HG02885 (cell line): Measurements from ENCODE around the gene KIRREL3.

Experiments used
- ATAC-seq: cut with Tn5 transposase; IDR thresholded peaks from one replicate; pipeline ENCODE4 v1.9.1; 2021; ENCODE audit warnings: mild to moderate bottlenecking; ENCODE audit not compliant: unreplicated experiment, poor library complexity

KIRREL3 gene

DNA sequence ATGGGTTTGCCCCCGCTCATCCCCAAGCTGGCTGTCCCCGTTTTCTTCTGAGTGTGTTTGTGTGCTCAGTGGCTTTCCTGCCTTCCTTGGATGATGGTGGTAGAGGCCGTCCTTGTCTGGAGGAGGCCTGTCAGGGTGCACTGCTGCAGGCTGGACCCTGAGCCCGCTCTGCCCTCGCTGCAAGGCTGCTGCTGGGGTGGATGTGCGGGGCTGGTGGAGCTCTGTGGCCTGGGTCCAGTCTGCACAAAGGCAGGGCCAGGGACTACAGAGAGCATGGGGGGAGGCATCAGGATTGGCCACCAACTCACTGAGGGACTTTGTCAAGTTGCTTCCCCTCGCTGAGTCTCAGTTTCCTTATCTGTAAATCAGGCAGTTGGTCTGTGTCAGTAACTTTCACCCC lies 275.0 kb downstream of the KIRREL3 start:
- no peak for ATAC-seq

DNA sequence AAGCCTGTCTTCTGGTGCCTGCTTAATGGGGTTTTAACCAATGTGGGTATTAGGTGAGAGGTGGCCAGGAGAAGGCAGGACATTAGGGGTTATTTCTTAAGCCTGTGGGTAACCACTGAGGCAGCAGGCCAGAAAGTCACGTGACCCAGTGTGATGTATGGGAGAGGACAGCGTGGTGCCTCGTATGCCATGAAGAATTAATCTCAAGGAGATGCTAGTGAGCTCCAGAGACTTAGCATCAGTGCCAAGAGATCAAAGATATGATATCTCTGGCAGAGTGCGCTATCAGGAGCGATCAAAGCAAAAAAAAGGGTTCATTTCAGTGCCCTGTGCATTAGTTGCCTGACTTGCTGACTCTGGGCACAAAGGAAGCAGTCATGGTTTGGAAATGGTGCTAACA lies 275.5 kb downstream of the KIRREL3 start:
- ATAC-seq, result no peak

DNA sequence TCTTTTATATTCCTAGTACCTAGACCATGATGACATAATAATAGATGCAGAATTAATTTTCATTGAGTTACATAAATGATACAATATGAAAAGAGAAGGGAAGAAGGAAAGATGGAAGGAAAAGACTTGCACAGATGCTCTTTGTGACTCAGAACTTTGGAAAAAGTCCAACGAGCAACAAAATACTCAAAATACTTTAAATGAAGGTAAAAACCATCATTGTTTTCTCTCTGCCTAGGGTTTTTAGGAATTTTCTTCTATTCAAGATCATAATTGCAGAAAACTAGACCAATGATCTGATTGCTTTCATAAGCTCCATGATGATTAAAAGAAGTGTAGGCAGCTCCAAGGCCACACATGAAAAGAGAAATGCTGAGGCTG lies 276.9 kb downstream of the KIRREL3 start:
- no peak for ATAC-seq

DNA sequence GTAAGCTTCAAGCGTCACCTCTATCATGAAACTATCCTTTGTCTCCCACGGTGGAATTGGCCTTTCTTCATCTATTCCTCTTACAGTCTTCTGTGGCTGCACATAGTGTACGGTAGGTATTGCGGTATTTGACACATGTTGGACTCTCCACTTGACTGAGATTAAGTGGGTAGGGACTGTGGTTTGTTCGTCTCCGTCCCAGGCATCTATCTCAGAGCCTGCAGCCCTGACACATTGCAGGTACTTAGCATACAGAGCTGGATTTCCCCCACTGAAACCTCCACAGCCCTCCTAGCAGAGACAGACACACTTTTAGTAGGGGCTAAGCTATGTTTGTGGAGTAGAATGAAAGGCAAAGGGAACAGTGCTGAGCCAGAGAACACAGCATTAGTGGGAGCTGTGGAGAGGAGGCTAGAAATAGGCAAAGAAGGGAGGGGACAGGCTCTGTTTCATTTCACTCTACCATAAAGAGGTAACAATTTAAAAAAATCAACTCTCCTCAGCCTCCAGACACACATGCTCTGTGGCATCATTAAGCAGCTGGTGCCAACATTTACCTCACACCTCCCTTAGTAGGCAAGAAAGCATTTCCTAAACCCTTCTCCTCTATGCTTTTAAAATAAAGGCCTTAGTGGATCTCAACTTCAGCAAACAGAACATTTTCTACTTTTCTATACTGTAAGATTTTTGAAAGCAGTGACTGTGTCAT lies 277.5 kb downstream of the KIRREL3 start:
- no peak for ATAC-seq

DNA sequence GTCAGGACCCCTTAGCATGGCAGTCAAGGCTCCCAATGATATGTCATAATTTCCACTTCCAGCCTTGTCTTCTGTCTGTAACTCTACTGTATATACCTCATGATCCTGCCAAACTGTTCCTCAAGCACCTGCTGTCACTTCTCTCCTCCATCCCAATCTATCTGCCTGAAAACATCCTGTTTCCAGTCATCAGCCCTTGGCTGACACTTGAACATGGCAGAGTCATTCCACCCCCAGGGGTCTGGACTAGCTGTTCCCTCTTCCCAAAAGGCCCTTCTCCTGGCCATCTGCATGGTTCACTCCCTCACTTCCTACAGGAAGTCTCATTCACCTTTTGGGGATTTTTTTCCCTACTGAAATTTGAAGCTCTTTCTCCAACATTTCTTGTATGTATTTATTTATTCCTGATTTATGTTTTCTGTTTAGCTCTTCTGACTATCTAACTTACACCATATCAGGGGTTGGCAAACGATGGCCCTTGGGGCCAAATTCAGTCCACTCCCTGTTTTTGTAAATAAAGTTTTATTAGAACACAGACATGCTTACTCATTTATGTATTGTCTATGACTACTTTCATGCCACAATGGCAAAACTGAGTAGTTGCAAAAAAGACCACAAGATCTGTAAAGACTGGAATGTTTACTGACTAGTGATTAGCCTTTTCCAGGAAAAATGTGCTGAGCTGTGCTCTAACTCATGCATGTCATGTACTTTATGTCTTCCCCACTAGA lies 278.4 kb downstream of the KIRREL3 start:
- ATAC-seq, result no peak

DNA sequence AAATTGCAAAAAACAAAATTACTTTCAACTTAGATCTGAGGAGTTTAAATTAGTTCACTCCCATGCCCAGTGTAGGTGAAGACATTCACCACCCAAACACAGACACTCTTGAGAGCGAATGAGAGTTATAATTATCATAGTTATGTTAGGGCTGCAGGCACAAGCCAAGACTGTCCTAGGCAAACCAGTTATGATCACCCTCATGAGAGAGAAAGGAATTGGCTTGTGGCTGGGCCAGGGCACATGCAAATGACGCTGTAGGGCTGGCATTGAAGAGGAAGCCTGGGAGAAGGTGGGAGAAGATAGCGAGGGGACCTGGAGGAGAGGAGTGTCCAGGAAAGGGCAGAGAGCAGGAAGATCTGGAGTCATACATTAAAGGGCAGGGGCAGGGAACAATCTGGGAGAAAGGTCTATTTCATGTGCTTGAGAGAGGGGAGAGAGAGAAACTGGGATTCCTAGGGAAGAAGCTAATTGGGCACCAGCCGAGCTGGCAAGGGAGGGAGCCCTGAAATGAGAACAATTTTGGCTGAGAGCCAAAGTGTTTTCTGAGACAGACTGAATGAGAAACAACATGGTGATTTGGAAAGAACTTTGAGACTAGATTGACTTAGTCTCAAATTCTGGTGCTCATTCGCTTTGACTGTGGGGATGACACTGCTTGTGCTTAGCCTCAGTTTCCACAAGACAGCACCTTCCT lies 279.9 kb downstream of the KIRREL3 start:
- ATAC-seq, result no peak

DNA sequence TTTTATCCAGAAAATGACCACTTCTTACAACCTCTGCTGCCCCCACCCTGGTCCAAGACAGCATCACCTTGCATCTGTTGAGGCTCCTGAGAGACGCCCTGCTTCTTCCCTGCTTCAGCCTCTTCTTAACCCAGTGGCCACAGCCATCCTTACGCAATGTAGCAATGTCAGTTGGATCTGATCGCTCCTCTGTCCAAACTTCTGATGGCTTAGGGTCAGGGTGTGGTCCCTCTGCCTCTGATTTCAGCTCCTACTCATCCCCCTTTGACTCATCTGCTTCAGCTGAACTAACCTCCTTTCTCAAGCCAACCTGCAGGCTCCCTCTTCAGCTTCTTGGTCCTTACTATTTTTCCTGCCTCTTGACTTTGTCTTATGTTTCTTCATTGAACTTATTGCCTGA lies 280.8 kb downstream of the KIRREL3 start:
- ATAC-seq, result no peak

DNA sequence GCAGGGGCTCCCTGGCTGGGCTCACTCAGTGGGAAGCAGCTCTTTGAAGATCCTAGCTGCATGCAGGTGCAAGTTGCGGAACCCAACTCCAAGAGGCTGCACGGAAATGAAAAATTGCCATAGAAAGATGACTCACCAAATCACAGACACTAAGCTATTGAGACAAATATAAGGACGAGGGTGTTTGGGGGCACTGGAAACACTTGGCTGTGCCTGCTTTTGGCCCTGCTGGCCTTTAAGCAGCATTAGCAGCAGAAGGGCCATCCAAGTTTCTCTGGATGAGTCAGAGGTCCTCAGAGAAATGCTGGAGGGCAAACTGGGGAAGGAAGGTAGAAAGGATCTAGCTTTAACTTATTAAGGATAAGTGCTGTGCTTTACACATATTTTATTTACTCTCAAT lies 282.3 kb downstream of the KIRREL3 start:
- no peak for ATAC-seq

DNA sequence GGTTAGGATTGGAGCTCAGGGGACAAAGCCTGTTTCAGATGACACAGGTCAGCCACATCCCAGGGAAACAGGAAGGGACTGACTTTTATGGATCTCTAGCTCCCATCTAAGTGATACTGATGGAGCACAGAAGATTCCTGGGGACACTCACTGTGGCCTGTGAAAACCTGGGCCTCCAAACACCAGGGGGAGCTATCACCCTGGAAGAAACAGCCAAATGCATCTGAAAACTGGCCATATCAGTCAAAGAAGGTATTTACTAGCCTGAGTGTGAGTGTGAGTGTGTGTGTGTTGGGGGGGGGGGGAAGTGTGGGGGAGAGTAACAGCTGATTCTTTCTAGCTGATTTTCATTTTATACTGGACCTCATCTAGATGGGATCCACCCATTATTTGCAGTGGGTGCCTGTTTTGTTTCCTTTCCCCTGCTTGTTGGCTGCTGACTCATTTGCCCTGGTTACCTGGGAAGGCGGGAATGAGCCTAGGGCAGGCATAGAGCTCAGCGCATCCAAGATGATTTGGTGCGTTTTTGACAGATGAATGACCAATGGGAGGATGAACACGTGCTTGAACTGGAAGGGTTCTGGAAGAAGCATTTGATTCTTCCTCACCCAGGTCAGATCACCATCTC lies 284.0 kb downstream of the KIRREL3 start:
- peak; percentile 64 for ATAC-seq

DNA sequence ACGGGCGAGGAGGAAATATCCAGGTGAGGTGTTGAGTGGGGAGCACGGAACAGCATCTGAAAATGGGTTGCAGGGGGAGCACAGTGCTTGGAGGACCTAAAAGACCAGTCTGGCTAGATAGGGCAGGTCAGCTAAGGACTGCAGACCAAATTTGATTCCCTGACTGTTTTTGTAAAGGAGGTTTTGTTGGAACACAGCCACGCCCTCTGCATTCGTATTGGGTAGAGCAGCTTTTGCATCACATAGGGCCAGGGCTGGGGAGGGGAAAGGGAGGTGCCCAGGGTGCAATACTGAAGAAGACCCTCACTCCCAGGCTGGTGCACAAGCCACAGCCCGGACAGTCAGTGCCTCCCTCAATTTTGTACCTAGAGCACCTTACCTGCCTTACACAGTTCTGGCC lies 286.8 kb downstream of the KIRREL3 start:
- ATAC-seq, result no peak

DNA sequence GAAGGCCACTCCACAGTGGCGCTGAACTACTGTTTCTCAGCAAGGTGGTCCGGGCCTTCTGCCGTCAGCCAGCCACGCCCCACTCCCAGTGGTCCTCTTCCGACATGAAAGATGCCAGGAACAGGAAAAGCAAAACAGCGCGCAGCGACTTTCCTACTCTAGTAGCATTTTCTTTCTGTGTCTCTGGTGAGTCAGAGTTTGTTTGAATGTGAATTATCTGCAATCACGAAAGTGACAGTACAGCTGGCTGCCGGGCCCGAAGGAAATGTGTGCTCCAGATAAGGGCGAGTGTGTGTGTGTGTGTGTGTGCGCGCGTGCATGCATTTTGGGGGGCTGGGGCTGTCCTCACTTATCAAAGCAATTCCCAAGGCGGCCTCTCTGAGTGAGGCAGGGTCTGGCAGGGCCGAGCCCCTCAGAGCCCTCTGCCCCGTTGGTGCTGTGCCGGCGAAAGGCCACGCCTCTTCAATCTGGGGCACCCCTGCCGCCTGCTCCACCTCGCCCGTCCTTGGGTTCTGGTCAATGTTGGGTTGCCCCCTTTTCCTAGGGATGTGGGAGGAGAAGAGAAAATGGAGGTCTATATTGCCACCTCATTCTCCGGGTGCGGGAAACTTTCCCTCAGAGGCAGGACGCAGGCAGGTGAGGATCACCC lies 288.5 kb downstream of the KIRREL3 start:
- no peak for ATAC-seq

DNA sequence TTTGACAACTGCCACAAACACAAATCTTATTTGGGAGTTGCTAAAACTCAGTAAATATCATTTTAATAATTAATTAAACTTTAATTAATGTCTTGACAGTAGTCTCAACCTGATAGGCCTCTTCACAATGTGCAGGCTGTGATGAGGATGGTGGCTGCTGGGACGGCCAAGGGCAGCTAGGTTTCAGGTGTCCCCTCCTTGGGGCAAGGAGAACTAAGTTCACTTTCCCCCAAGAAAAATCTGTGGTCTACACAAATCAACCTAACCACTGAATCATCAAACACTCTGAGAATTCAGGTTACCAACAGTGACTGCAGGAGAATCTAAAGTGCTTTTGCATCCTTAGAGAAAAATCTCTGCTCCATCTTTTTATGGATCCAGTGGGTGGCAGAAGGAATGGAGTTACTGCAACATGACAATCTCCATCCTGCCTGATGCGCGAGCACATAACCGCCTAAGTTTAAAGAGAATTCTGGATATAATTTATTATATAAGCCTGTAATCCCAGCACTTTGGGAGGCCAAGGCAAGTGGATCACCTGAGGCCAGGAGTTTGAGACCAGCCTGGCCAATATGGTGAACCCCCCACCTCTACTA lies 289.7 kb downstream of the KIRREL3 start:
- no peak for ATAC-seq

DNA sequence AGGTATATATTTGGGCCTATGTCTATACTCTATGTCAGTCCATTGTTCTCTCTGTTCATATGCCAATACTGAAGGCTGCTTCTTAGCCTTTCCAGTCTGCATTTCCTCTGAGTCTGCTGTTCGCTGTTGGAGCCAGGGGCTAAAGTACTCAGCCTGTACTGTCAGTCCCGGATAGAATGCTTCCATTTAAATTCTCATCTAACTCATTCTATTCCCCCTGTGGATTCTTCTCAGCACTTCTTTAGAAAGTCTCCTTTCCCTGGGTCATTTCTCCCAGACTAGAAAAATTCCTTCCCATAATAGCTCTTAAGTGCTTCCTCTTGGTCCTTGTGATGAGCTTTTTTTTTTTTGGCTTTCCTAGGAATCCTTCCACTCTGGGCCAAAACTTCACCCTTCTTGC lies 293.1 kb downstream of the KIRREL3 start:
- ATAC-seq, result no peak

DNA sequence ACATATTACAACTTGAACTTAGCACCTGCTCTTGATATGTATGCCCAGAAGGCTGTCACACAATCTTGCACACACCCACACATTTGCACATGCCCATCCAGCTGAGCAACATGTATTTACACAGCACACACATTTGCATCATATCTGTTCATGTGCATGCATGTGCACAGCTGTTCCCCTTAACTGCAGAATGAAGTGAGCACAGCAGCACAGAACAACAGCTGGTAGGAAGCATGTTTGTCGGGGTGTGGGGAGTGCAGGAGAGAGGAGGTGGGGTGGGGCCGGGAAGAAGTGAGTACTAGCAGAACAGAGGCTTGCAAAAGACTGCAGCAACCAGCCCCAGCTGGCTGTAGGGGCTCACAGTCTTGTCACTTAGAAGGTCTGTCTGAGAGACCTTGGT lies 296.5 kb downstream of the KIRREL3 start:
- ATAC-seq, result no peak

DNA sequence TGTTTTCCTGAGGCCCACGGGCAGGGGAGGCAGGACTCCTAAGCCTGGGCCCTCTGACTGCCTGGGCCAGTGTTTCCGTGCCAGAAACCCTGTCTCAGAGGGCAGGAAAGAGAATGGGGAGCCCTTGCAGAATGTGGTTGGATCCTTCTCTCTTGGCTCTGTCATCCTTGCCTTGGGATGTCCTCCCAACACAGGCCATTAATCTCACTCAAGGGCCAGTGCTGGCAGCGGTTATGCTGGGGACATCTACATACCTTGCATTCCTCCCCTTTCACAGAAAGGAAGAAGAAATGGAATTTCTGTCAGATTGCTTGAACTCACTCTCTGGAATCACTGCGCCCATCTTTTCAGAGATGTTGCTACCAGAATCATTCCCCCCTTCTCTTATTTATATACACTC lies 296.9 kb downstream of the KIRREL3 start:
- no peak for ATAC-seq

DNA sequence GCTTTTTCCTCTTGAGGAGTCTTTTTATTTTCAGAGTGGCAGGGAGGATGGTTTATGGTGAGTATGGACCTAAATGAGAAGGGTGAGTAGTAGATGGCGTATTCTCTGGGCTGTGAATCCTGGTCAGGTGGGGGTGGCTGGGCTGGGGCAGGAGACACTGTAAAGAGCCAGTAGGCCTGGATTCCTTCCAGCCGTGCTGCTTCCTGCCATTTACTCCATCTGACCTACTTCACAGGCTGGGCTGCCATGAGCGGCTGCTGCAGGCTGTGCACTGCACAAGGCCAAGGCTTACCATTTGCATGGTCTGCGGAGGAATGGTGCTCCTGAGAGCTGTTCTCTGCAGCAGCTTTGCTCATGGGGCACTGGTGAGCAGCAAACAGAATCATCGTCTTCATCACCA lies 297.6 kb downstream of the KIRREL3 start:
- no peak for ATAC-seq

DNA sequence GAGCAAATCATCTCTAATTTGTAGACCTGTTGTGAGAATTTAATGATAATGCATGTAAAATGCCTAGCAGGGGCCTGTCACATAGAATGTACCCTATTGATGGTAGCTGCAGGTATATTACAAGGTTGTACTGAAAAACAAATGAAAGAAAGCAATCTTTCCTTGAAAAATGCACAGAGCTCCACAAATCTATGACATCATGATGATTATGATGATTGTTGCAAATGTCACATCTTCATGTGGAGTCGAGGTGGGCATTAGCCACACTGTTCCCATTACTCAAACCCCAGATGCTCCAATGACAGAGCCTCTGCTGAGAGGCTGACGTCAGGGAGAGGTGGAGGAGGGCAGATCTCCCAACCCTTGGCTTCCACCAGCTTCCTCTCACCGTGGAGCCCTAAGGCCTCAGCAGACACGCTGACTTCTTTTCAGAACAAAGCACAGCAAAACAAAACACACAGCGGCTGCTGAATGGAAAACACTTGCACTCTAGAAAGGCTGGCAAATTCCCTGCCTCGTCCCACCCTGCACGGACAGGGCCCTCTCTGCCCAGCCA lies 298.3 kb downstream of the KIRREL3 start:
- ATAC-seq, result no peak

DNA sequence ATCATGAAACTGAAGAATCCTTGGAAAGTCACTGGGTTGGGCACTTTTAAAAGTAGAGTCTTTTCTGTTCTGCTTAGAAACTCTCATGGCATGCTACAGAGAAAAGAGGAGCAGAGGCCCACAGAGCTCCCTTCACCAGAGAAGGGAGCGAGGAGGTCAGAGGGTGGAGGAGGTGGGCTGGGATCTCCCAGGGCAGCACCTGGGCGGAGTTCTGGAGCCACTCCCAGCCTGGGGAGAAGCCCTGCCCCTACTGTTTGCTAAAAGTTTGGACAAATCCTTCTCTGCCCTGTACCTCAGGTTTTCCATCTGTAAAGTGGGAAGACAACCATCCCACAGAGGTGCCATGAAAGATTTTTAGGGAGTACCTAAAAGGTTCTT lies 299.1 kb downstream of the KIRREL3 start:
- no peak for ATAC-seq

DNA sequence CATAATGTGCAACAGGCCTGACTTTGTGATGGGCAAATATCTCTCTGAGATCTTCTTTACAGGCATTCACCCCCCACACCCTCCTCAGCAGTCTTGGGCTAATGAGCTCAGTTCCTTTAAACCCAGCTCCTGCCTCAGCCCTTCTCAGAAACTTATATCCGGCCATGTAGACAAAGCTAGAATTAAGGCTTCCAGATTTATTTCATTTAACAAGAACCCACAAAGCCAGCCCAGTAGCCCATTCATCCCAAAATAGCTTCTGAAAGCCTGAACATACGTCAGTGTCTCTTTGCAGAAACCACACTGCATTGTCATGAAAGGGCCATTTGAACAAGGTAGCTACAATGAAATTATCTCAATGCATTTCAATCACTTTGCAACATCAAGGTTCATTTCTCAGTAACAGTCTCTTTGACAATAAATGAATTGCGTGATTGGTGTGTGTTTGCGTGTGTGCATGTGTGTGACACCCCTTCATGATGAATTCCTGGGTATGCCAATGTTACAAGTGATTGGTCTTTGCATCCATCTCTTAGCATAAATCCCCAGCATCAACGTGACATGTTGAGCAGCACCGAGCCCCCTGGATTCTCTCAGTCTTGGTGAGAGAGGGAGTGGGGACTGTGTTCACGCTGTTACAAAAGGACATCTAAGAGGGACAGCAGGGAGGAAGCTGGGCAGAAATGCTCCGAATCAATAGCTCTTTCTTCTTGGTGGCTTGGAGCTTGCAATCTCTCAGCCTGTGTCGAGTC lies 299.6 kb downstream of the KIRREL3 start:
- ATAC-seq, result peak; percentile 84
